Cardiac fibroblast (primary cell): ENCODE measurements around the gene HOMER3.
A peak's percentile ranks its signal among the peaks of the same experiment; 100 is the strongest.
"Not testable (repeated sequence)": the region's sequence is repeated elsewhere in the genome, so short reads cannot be mapped to it uniquely, and the experiment has no call there.

ENCODE experiments used
- DNase-seq, 2 donors: peaks; one replicate each; pipeline versions ENCODE4 v3.0.0 to v3.0.0-alpha.2; 2010; ENCODE audit warnings: low read depth in 2 of 2
- H3K4me3 ChIP-seq, 2 donors: replicated peaks in 1 of 2; 1 replicate in 1 of 2; 2 replicates in 1 of 2; pipeline ENCODE4 v1.5.1; 2011; ENCODE audit warnings: low read depth in 2 of 2, low read length in 2 of 2, mild to moderate bottlenecking in 2 of 2, moderate library complexity in 1 of 2
- TF ChIP-seq, protein P1 (sequence below): IDR thresholded peaks from one replicate; pipeline ENCODE4 v1.5.1; 2011; ENCODE audit warnings: low read depth, mild to moderate bottlenecking, low read length, inconsistent platforms

Gene HOMER3

DNA sequence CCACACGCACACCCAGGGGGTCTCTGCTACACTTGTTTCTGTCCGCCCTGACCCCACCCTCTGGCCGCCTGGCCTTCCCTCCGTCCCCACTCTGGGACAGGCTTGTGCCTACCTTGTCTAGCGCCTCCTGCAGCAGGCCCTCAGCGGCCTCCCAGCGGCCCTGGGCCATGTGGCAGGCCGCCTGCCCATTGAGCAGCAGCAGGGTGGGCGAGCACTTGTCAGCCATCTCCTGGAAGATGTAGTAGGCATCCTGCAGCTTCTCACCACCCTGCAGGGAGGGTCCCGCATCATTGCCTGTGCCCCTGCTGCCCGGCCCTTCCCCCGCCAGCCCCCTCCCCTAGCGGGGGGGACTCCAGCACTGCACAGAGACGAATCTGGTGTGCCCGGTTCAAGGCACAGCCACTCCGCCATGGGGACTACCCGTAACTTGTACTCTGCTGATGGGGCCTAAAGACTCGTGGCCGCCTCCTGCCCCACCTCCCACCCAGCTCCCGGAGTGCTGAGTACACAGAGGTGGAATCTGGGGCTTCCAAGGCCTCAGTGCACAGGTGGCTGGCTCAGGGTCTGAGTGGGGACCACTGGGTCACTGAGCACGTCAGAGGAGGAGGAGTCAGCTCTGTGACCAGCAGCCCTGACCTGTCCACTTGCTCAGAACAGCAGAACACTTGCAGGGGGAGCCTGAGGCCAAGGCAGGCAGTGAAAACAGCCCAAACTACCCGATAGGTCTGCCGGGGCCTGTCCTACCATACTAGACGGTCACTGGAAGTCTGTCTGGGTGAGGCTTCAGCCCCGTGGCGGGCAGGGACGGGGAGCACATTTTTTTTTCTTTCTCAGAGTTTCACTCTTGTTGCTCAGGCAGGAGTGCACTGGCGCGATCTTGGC, 37.6 kb downstream of the HOMER3 start:
- H3K4me3 ChIP-seq: no peak overlapping the region
- no peak for DNase-seq
- TF ChIP-seq, protein P1, sequence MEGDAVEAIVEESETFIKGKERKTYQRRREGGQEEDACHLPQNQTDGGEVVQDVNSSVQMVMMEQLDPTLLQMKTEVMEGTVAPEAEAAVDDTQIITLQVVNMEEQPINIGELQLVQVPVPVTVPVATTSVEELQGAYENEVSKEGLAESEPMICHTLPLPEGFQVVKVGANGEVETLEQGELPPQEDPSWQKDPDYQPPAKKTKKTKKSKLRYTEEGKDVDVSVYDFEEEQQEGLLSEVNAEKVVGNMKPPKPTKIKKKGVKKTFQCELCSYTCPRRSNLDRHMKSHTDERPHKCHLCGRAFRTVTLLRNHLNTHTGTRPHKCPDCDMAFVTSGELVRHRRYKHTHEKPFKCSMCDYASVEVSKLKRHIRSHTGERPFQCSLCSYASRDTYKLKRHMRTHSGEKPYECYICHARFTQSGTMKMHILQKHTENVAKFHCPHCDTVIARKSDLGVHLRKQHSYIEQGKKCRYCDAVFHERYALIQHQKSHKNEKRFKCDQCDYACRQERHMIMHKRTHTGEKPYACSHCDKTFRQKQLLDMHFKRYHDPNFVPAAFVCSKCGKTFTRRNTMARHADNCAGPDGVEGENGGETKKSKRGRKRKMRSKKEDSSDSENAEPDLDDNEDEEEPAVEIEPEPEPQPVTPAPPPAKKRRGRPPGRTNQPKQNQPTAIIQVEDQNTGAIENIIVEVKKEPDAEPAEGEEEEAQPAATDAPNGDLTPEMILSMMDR: no peak

DNA sequence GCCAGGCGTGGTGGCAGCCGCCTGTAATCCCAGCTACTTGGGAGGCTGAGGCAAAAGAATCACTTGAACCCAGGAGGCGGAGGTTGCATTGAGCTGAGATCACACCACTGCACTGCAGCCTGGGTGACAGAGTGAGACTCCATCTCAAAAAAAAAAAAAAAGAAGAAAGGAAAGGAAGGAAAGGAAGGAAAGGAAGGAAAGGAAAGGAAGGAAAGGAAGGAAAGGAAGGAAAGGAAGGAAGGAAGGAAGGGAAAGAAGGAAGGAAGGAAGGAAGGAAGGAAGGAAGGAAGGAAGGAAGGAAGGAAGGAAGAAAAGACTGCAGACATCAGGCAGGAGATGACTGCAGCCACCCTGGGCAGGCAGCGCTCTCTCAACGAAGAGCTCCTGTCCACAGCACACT, 38.5 kb downstream of the HOMER3 start:
- DNase-seq, H3K4me3 ChIP-seq: not testable (repeated sequence)

DNA sequence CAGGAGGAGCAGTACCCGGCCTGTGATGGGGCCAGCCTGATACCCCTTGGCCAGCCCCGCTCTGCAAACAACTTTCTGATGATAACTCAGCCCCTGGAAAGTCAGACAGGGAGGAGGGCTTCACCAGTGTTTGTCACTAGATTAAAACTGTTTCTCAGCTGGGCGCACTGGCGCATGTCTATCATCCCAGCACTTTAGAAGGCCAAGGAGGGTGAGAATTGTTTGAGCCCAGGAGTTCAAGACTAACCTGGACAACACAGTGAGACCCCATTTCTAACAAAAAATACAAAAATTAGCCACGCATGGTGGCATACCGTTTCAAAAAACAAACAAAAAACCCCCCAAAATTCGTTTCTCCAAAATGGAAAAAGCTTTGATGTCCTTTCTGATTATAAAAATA, 39.5 kb downstream of the HOMER3 start:
- TF ChIP-seq, protein P1: no peak
- H3K4me3 ChIP-seq: peak overlapping the region in 1 of 2 donors; percentile 2
- DNase-seq: no peak

DNA sequence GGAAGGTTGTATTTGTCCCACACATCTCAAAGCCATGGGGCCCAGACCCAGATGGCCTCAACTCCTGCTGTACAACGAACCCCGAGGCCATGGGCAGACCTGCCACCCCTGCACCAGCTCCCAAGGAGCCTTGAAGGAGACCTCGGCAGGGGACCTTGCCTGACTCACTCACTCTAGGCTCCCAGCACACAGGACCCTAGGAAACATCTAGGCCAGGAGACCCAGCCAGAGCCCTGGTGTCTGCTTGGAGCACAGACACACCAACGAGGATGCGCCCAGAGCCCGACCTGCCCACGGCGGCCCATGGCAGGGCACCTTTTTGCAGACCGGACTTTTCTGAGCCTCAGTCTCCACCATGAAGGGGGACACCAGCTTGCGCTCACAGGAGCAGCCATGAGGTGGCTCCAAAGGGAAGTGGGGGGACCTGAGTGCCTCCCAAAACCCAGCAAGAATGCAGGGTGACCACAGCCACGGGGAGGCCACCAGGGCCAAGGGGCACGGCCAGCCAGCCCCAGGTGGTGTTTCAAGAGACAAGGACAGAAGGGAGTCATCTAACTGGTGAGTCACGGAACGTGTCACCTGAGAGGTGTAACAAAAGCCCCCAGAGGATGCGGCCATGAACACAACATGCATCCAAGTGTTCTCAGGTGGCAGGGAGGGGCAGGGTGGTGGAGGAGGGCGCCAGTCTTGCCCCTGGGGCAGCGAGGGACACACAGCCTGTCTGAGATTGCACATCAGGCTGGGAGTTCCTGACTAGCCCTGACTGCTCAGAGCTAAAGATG, 40.1 kb downstream of the HOMER3 start:
- no peak overlapping the region for H3K4me3 ChIP-seq
- TF ChIP-seq, protein P1: no peak
- DNase-seq: no peak

DNA sequence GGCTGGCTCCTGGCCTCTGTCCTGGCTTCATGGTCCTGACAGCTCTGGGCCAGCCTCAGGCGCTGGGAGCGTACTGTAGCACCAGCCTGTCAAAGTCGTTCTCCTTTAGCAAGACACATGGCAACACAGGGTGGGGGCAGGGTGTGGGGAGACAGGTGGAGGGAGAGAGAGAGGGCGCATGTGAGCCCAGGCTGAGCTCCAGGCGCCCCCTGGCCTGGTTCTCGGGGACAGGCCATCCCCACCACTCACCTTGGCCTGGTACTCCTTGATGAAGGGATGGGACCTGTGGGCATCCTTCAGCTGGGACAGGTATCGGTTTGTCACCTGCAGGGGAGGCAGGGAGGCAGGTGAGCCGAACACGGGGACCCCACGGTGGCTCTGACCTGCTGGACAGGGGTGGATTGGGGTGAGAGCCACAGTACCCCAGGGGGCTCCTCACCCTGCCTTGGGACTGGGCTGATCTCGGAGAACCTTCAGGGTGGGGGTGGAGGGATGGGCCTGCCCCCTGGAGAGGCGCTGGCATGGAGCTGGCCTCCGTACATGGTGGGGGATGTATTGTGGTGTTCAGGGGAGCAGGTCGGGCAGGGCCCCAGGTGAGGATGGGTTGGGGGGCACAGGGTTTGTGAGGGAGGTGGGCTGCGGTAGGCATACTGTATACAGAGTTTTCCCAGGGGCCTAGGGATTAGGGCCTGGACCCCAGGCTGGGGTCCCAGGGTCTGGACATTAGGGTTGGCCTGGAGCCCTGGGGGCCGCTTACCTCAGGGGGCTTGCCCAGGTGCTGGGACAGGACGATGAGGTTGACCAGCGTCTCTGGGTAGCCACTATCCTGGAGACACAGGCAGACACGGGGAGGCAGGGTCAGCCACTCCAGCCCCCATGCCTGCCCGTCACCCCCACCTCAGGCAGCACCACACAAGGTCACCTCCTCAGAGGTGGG, 41.1 kb downstream of the HOMER3 start:
- TF ChIP-seq, protein P1: no peak
- no peak for DNase-seq
- no peak overlapping the region for H3K4me3 ChIP-seq

DNA sequence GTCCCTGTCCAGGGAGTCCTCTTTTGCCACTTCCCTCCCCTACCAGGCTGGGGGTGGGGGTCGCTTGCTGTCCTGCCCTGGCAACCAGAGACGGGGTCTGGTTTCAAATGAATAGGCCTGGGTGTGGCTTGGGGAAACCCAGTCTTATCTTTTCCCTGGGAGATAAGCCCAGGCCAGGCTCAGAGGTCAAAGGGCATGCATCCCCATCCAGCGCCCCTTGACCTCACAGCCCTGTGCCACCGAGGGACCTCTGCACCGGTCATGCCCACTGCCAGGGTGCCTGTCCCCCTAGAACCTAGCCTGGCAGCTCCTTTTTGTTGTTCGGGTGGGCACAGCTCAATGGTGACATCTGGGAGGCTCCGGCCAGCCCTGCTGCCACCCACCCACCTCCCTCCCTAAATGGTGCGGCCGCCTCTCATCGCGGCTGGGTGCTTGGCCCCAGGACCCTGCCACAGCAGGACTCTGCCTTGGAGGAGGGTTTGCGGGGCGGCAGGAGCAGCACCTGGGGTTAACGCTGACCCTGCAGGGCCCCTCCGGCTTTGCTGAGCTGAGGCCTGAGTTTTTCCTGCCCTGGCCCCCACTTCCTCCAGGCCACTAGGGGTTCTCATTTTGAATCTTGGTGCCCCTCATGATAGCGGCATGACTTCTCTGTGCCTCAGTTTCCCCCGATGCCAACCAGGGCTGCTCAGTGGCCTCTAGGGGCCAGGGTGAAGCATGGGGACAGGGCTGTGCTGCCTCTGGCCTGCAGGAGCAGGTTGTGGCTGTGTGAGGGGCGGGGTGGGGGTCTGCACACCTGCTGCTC, 42.2 kb downstream of the HOMER3 start:
- DNase-seq: no peak
- no peak overlapping the region for H3K4me3 ChIP-seq
- TF ChIP-seq, protein P1: no peak
